Right atrium auricular region (tissue), 2 donors: ENCODE measurements around the gene TMEM63C. TPM values are rescaled to one million over a fixed set of nuclear protein-coding genes. Genes with fewer than 3 reads are reported as not detected.

ENCODE experiments used
- DNase-seq: peaks from one replicate; pipeline ENCODE4 v3.0.0-alpha.2; 2019; ENCODE audit warnings: low spot score
- H3K27ac ChIP-seq, 2 donors: fragments of 200-600 bp; sonication (generic); 1 replicate in 1 of 2; 2 replicates in 1 of 2; pipeline ENCODE4 v1.5.1; 2016 to 2019
- H3K27me3 ChIP-seq, 2 donors: fragments of 200-600 bp; sonication (generic); one replicate each; pipeline versions ENCODE4 v1.5.1 to v1.6.0; 2017 to 2019
- H3K36me3 ChIP-seq: fragments of 200-600 bp; sonication (generic); one replicate; pipeline ENCODE4 v1.5.1; 2016
- H3K4me1 ChIP-seq, 2 donors: fragments of 200-600 bp; sonication (generic); one replicate each; pipeline versions ENCODE4 v1.5.1 to v1.6.0; 2017 to 2019
- H3K4me3 ChIP-seq, 2 donors: fragments of 200-600 bp; sonication (generic); 1 replicate in 1 of 2; 2 replicates in 1 of 2; pipeline ENCODE4 v1.5.1; 2017 to 2019; ENCODE audit warnings: mild to moderate bottlenecking in 1 of 2, moderate library complexity in 1 of 2
- H3K9me3 ChIP-seq, 2 donors: fragments of 200-600 bp; sonication (generic); one replicate each; pipeline ENCODE4 v1.5.1; 2019
- total RNA-seq, 2 donors: library from RNA; depleted of rRNA; stranded (reverse); fragments of >200 nt; gene quantifications; one replicate each; pipeline ENCODE4 v1.1.0, GENCODE V29; 2016
- TF ChIP-seq, protein P1 (sequence below), 2 donors: fragments of 200-600 bp; sonication (generic); IDR thresholded peaks; one replicate each; pipeline ENCODE4 v1.5.1; 2019; ENCODE audit warnings: antibody characterized with exemption in 2 of 2

Gene TMEM63C
- total RNA-seq, 2 donors from 2014 or later, result 0.04 TPM; not detected in 1

DNA sequence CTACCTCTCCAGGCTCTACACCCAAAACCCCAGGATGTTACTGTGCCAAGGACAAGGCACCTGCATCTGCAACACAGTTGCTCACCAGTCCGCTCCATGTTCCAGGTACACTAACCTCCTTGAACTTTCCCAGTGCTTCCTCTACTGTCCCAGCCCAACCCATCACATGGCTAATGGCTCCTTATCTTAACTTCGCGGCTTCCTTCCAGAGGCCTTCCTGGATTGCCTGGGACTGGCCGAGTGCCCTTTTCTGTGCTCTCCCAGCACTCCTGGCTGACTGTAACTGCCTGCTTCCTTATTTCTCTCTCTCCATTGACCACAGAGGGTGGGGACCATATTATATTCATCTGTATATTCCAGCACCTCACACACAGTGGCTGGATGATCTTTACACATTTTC lies 118.2 kb downstream of the TMEM63C start:
- Histone ChIP-seq H3K27ac (no peak overlapping the region), H3K9me3 (no peaks in the 10 kb centered on the region), H3K4me3 (no peak overlapping the region), H3K36me3 (peaks cover 26% of the 10 kb centered on the region), H3K4me1 (peaks cover 0 to 8% of the 10 kb centered on the region in 2 donors), H3K27me3 (no peaks in the 10 kb centered on the region)
- DNase-seq, result no peak
- TF ChIP-seq, protein P1, sequence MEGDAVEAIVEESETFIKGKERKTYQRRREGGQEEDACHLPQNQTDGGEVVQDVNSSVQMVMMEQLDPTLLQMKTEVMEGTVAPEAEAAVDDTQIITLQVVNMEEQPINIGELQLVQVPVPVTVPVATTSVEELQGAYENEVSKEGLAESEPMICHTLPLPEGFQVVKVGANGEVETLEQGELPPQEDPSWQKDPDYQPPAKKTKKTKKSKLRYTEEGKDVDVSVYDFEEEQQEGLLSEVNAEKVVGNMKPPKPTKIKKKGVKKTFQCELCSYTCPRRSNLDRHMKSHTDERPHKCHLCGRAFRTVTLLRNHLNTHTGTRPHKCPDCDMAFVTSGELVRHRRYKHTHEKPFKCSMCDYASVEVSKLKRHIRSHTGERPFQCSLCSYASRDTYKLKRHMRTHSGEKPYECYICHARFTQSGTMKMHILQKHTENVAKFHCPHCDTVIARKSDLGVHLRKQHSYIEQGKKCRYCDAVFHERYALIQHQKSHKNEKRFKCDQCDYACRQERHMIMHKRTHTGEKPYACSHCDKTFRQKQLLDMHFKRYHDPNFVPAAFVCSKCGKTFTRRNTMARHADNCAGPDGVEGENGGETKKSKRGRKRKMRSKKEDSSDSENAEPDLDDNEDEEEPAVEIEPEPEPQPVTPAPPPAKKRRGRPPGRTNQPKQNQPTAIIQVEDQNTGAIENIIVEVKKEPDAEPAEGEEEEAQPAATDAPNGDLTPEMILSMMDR (IDR thresholded peaks at IDR 0.05), result no peak

DNA sequence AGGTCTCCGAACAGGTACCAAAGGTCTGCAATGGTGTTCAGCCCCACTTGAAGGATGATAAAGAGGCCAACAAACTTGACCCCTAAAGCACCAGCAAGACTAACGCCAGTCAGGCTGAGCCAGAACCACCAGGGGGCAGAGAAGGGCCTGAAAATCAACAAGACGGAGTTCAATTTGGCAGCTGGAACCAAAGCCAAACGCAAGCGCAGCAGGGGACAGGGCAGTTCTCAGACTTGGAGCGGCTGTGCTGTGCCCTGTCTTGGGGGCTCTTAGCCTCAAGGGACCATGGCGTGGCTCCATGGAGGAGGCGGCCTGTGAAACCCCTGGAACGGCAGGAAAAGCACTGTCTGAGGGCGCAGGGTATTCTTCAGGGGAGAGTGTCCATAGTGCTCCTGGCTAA lies 119.5 kb downstream of the TMEM63C start:
- Histone ChIP-seq H3K27ac (no peak overlapping the region), H3K27me3 (no peaks in the 10 kb centered on the region), H3K9me3 (no peaks in the 10 kb centered on the region), H3K36me3 (peaks cover 20% of the 10 kb centered on the region), H3K4me1 (peaks cover 0 to 8% of the 10 kb centered on the region in 2 donors), H3K4me3 (no peak overlapping the region)
- DNase-seq, result peak; percentile 78
- TF ChIP-seq, protein P1 (IDR thresholded peaks at IDR 0.05), result peak; percentile 49 to 78

DNA sequence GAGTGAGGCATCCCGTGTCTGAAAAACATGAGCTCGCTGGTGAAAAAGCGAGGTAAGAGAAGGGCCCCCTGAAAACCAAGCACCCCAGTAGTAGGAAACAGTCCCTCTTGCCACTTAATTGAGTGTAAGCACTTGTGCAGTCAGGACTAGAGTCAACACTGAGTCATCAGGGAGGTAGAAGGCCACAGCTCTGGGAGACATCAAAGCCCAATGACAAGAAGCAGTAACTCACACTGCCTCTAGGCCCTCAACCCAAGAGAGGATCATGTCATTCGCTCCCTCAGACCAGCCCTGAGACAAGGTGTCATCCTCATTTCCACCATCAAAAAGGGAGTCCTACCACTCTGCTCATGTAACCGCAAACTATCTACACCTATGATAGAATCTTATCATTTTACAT lies 121.3 kb downstream of the TMEM63C start:
- no peaks in the 10 kb centered on the region for H3K9me3 ChIP-seq
- no peaks in the 10 kb centered on the region for H3K27me3 ChIP-seq
- TF ChIP-seq, protein P1 (IDR thresholded peaks at IDR 0.05), result no peak
- peak overlapping the region in 1 of 2 donors; percentile 32 for H3K27ac ChIP-seq
- H3K36me3 ChIP-seq, result peaks cover 13% of the 10 kb centered on the region
- peaks cover 0 to 17% of the 10 kb centered on the region in 2 donors for H3K4me1 ChIP-seq
- DNase-seq, result no peak
- H3K4me3 ChIP-seq, result no peak overlapping the region

DNA sequence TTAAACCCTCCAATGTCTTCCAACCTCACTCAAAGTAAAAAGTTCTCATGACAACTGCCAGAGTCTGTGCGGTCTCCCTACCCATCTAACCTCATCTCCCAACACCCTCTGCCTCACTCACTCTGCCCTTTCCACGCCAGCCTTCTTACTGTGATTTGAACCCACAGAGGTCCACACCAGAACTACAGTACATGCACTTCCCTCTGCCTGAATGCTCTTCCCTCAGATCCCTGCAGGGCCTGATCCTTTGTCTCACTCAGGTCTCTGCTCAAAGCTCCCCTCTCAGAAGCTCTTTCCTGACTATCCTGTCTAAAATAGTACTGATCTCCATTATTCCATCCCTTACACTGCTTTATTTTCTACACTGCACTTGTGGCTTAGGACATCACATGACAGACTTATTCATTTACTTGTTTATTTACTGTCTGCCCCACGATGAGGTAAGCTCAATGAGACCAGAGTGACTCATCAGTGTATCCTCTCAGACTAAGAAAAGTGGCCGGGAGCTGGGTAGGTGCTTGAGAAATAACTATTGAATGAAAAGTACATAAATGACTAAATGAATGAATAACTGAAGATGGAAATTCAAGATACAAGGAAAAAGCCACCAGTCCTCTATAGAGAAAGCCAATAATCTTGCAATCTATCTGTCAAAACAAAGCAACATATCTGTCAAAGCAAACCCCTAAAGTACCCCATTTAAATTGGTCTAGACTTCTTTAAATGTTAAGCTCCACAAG lies 122.0 kb downstream of the TMEM63C start:
- DNase-seq, result peak; percentile 69
- H3K27me3 ChIP-seq, result no peaks in the 10 kb centered on the region
- H3K9me3 ChIP-seq, result no peaks in the 10 kb centered on the region
- H3K27ac ChIP-seq, result peak overlapping the region; percentile 32 to 39
- TF ChIP-seq, protein P1 (IDR thresholded peaks at IDR 0.05), result no peak
- H3K4me3 ChIP-seq, result no peak overlapping the region
- H3K4me1 ChIP-seq, result peaks cover 0 to 17% of the 10 kb centered on the region in 2 donors
- H3K36me3 ChIP-seq, result peaks cover 7% of the 10 kb centered on the region

DNA sequence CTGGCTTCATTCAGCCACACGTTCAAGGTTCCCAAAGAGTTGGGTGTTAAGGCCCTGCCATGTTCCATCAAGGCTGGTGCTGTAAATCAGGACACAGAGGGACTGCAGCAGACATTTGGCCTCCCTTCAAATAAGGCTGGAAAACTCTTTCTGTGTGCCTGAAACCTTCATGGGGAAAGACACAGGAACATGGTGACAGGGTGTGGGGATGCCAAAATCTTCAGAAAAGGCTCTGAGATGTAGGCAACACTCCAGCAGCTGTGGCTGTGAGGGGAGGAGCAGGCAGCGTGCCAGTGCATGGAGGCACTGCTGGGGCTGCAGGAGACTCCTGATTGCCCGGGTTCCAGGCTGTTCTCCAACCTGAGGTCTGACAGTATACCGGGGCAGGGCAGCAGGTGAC lies 124.1 kb downstream of the TMEM63C start:
- Histone ChIP-seq H3K9me3 (no peaks in the 10 kb centered on the region), H3K4me3 (no peak overlapping the region), H3K27me3 (no peaks in the 10 kb centered on the region), H3K27ac (no peak overlapping the region), H3K4me1 (peaks cover 0 to 17% of the 10 kb centered on the region in 2 donors), H3K36me3 (peaks cover 4% of the 10 kb centered on the region)
- no peak for DNase-seq
- TF ChIP-seq, protein P1 (IDR thresholded peaks at IDR 0.05), result no peak
